GM23248 (cell line): ENCODE results near the gene PPY.

Experiments used
- EZH2 ChIP-seq: fragments of 200-600 bp; sonication (generic); IDR thresholded peaks from 2 replicates; pipeline ENCODE4 v1.6.1; 2018; ENCODE audit warnings: antibody characterized with exemption, mild to moderate bottlenecking; ENCODE audit not compliant: insufficient read depth, poor library complexity, severe bottlenecking
- EZH2phosphoT487 ChIP-seq: fragments of 200-600 bp; sonication (generic); IDR thresholded peaks from 2 replicates; pipeline ENCODE4 v1.6.1; 2018; ENCODE audit warnings: antibody characterized with exemption, moderate library complexity, mild to moderate bottlenecking, low read depth; ENCODE audit not compliant: insufficient read depth

DNA sequence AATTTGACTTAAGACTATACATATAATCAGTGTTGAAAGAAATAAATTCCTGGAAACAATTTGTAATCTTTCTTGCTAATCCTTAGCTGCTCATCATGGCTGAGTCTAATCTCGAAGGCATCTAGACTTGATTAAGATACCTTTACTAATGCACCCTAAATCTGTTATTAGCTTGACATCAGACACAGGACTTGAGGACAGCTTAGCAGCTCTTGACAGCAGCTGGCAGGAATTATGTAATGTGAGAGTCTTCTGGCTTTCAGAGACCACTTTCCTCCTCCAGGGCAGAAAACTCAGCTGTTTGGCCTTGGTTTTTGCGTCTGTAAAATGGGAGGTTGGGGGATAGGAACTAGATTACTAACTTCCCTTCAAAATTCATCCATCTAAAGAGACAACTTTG lies 27.8 kb downstream of the PPY start:
- TF ChIP-seq EZH2 (no peak), EZH2phosphoT487 (no peak)
